DOHH2 (cell line): ENCODE measurements around the gene NPLOC4.

Experiments
- EZH2phosphoT487 ChIP-seq: fragments of 200-600 bp; sonication (generic); IDR thresholded peaks from 2 replicates; pipeline ENCODE4 v1.6.1; 2017; ENCODE audit warnings: borderline replicate concordance, mild to moderate bottlenecking, antibody characterized with exemption, low read length, moderate library complexity, mixed read lengths
- TF ChIP-seq, protein P1 (sequence below): fragments of 200-600 bp; sonication (generic); IDR thresholded peaks from one replicate; pipeline ENCODE4 v1.5.1; 2014; ENCODE audit warnings: antibody characterized with exemption, mild to moderate bottlenecking, low read depth, low read length; ENCODE audit not compliant: poor library complexity, severe bottlenecking

- TF ChIP-seq, protein P1, sequence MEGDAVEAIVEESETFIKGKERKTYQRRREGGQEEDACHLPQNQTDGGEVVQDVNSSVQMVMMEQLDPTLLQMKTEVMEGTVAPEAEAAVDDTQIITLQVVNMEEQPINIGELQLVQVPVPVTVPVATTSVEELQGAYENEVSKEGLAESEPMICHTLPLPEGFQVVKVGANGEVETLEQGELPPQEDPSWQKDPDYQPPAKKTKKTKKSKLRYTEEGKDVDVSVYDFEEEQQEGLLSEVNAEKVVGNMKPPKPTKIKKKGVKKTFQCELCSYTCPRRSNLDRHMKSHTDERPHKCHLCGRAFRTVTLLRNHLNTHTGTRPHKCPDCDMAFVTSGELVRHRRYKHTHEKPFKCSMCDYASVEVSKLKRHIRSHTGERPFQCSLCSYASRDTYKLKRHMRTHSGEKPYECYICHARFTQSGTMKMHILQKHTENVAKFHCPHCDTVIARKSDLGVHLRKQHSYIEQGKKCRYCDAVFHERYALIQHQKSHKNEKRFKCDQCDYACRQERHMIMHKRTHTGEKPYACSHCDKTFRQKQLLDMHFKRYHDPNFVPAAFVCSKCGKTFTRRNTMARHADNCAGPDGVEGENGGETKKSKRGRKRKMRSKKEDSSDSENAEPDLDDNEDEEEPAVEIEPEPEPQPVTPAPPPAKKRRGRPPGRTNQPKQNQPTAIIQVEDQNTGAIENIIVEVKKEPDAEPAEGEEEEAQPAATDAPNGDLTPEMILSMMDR = no peak
- no peak for TF ChIP-seq EZH2phosphoT487
Measured at GRCh38 chr17:81630274-81630673, 6.6 kb downstream of the NPLOC4 start.
